ENCODE results near the gene CDHR5.
"Not testable (repeated sequence)": the region's sequence is repeated elsewhere in the genome, so short reads cannot be mapped to it uniquely, and the experiment has no call there.

CDHR5 gene

GRCh38 chr11:657691-658126, 33.0 kb upstream of the CDHR5 start:
- WGBS, 2 experiments = 88 to 90% methylated on average over 14 of the region's 14 CpGs
- Histone ChIP-seq H3K4me1 (ENCODE audit: control insufficient read depth, insufficient read depth, low read length) (no peaks in the 10 kb centered on the region), H3K27me3 (ENCODE audit: control insufficient read depth, insufficient read depth, low read length, poor library complexity, severe bottlenecking) (no peaks in the 10 kb centered on the region), H3K9me3 (ENCODE audit: control insufficient read depth, low read length) (no peaks in the 10 kb centered on the region), H3K4me3 (ENCODE audit: insufficient read depth, low read depth, low read length) (no peak overlapping the region), H3K27ac (ENCODE audit: insufficient read depth, low read depth, low read length, poor library complexity, severe bottlenecking) (no peak overlapping the region), H3K36me3 (ENCODE audit: control insufficient read depth, insufficient read depth, low read length) (peaks cover 4% of the 10 kb centered on the region)

- 93 to 94% methylated on average over 7 of the region's 7 CpGs for WGBS, 2 experiments
- H3K4me3 ChIP-seq (ENCODE audit: insufficient read depth, low read depth, low read length) = no peak overlapping the region
- no peak overlapping the region for H3K27ac ChIP-seq (ENCODE audit: insufficient read depth, low read depth, low read length, poor library complexity, severe bottlenecking)
- peaks cover 4% of the 10 kb centered on the region for H3K36me3 ChIP-seq (ENCODE audit: control insufficient read depth, insufficient read depth, low read length)
- H3K4me1 ChIP-seq (ENCODE audit: control insufficient read depth, insufficient read depth, low read length) = no peaks in the 10 kb centered on the region
- H3K27me3 ChIP-seq (ENCODE audit: control insufficient read depth, insufficient read depth, low read length, poor library complexity, severe bottlenecking) = no peaks in the 10 kb centered on the region
- H3K9me3 ChIP-seq (ENCODE audit: control insufficient read depth, low read length) = no peaks in the 10 kb centered on the region
Measured at GRCh38 chr11:656866-657265, 32.1 kb upstream of the CDHR5 start.

GRCh38 chr11:656426-656825, 31.7 kb upstream of the CDHR5 start:
- H3K27ac ChIP-seq (ENCODE audit: insufficient read depth, low read depth, low read length, poor library complexity, severe bottlenecking) = no peak overlapping the region
- WGBS, 2 experiments = 93 to 95% methylated on average over 14 of the region's 14 CpGs
- peaks cover 4% of the 10 kb centered on the region for H3K36me3 ChIP-seq (ENCODE audit: control insufficient read depth, insufficient read depth, low read length)
- H3K9me3 ChIP-seq (ENCODE audit: control insufficient read depth, low read length) = no peaks in the 10 kb centered on the region
- no peaks in the 10 kb centered on the region for H3K4me1 ChIP-seq (ENCODE audit: control insufficient read depth, insufficient read depth, low read length)
- no peaks in the 10 kb centered on the region for H3K27me3 ChIP-seq (ENCODE audit: control insufficient read depth, insufficient read depth, low read length, poor library complexity, severe bottlenecking)
- H3K4me3 ChIP-seq (ENCODE audit: insufficient read depth, low read depth, low read length) = no peak overlapping the region

GRCh38 chr11:655036-655726, 30.4 kb upstream of the CDHR5 start:
- no peak overlapping the region for H3K27ac ChIP-seq (ENCODE audit: insufficient read depth, low read depth, low read length, poor library complexity, severe bottlenecking)
- H3K36me3 ChIP-seq (ENCODE audit: control insufficient read depth, insufficient read depth, low read length) = peaks cover 7% of the 10 kb centered on the region
- H3K27me3 ChIP-seq (ENCODE audit: control insufficient read depth, insufficient read depth, low read length, poor library complexity, severe bottlenecking) = no peaks in the 10 kb centered on the region
- no peak overlapping the region for H3K4me3 ChIP-seq (ENCODE audit: insufficient read depth, low read depth, low read length)
- 95% methylated on average over 30 of the region's 30 CpGs for WGBS, 2 experiments
- H3K4me1 ChIP-seq (ENCODE audit: control insufficient read depth, insufficient read depth, low read length) = no peaks in the 10 kb centered on the region
- no peaks in the 10 kb centered on the region for H3K9me3 ChIP-seq (ENCODE audit: control insufficient read depth, low read length)

GRCh38 chr11:654444-654843, 29.7 kb upstream of the CDHR5 start:
- WGBS, 2 experiments = 90% methylated on average over 12 of the region's 12 CpGs
- not testable (repeated sequence) for H3K4me1 ChIP-seq (ENCODE audit: control insufficient read depth, insufficient read depth, low read length); H3K9me3 ChIP-seq (ENCODE audit: control insufficient read depth, low read length); H3K4me3 ChIP-seq (ENCODE audit: insufficient read depth, low read depth, low read length); H3K36me3 ChIP-seq (ENCODE audit: control insufficient read depth, insufficient read depth, low read length); H3K27ac ChIP-seq (ENCODE audit: insufficient read depth, low read depth, low read length, poor library complexity, severe bottlenecking); H3K27me3 ChIP-seq (ENCODE audit: control insufficient read depth, insufficient read depth, low read length, poor library complexity, severe bottlenecking)

- Histone ChIP-seq H3K4me1 (ENCODE audit: control insufficient read depth, insufficient read depth, low read length) (no peaks in the 10 kb centered on the region), H3K4me3 (ENCODE audit: insufficient read depth, low read depth, low read length) (no peak overlapping the region), H3K27ac (ENCODE audit: insufficient read depth, low read depth, low read length, poor library complexity, severe bottlenecking) (no peak overlapping the region), H3K36me3 (ENCODE audit: control insufficient read depth, insufficient read depth, low read length) (peaks cover 7% of the 10 kb centered on the region), H3K9me3 (ENCODE audit: control insufficient read depth, low read length) (no peaks in the 10 kb centered on the region), H3K27me3 (ENCODE audit: control insufficient read depth, insufficient read depth, low read length, poor library complexity, severe bottlenecking) (no peaks in the 10 kb centered on the region)
- WGBS, 2 experiments = 93 to 94% methylated on average over 15 of the region's 15 CpGs
Measured at GRCh38 chr11:653837-654236, 29.1 kb upstream of the CDHR5 start.

GRCh38 chr11:653136-653535, 28.4 kb upstream of the CDHR5 start:
- not testable (repeated sequence) for H3K36me3 ChIP-seq (ENCODE audit: control insufficient read depth, insufficient read depth, low read length); H3K9me3 ChIP-seq (ENCODE audit: control insufficient read depth, low read length); H3K27me3 ChIP-seq (ENCODE audit: control insufficient read depth, insufficient read depth, low read length, poor library complexity, severe bottlenecking); H3K4me1 ChIP-seq (ENCODE audit: control insufficient read depth, insufficient read depth, low read length); H3K4me3 ChIP-seq (ENCODE audit: insufficient read depth, low read depth, low read length); H3K27ac ChIP-seq (ENCODE audit: insufficient read depth, low read depth, low read length, poor library complexity, severe bottlenecking)
- 93 to 97% methylated on average over 14 of the region's 14 CpGs for WGBS, 2 experiments

- peaks cover 12% of the 10 kb centered on the region for H3K36me3 ChIP-seq (ENCODE audit: control insufficient read depth, insufficient read depth, low read length)
- WGBS, 2 experiments = 96 to 97% methylated on average over 10 of the region's 10 CpGs
Measured at GRCh38 chr11:650482-650881, 25.7 kb upstream of the CDHR5 start.

GRCh38 chr11:647672-648158, 23.0 kb upstream of the CDHR5 start:
- H3K36me3 ChIP-seq (ENCODE audit: control insufficient read depth, insufficient read depth, low read length) = peaks cover 13% of the 10 kb centered on the region
- H3K4me3 ChIP-seq (ENCODE audit: insufficient read depth, low read depth, low read length); H3K9me3 ChIP-seq (ENCODE audit: control insufficient read depth, low read length); H3K27me3 ChIP-seq (ENCODE audit: control insufficient read depth, insufficient read depth, low read length, poor library complexity, severe bottlenecking); H3K27ac ChIP-seq (ENCODE audit: insufficient read depth, low read depth, low read length, poor library complexity, severe bottlenecking); H3K4me1 ChIP-seq (ENCODE audit: control insufficient read depth, insufficient read depth, low read length): not testable (repeated sequence)
- 96 to 99% methylated on average over 9 to 11 of the region's 14 CpGs for WGBS, 2 experiments

More at GRCh38 chr11:650482-650881, 25.7 kb upstream of the CDHR5 start:
- Histone ChIP-seq H3K4me3 (ENCODE audit: insufficient read depth, low read depth, low read length) (no peak overlapping the region), H3K9me3 (ENCODE audit: control insufficient read depth, low read length) (no peaks in the 10 kb centered on the region), H3K4me1 (ENCODE audit: control insufficient read depth, insufficient read depth, low read length) (no peaks in the 10 kb centered on the region), H3K27me3 (ENCODE audit: control insufficient read depth, insufficient read depth, low read length, poor library complexity, severe bottlenecking) (no peaks in the 10 kb centered on the region), H3K27ac (ENCODE audit: insufficient read depth, low read depth, low read length, poor library complexity, severe bottlenecking) (no peak overlapping the region)

GRCh38 chr11:646214-646613, 21.5 kb upstream of the CDHR5 start:
- H3K9me3 ChIP-seq (ENCODE audit: control insufficient read depth, low read length) = no peaks in the 10 kb centered on the region
- H3K27ac ChIP-seq (ENCODE audit: insufficient read depth, low read depth, low read length, poor library complexity, severe bottlenecking) = no peak overlapping the region
- no peaks in the 10 kb centered on the region for H3K27me3 ChIP-seq (ENCODE audit: control insufficient read depth, insufficient read depth, low read length, poor library complexity, severe bottlenecking)
- WGBS, 2 experiments = 94 to 97% methylated on average over 10 to 13 of the region's 14 CpGs
- no peak overlapping the region for H3K4me3 ChIP-seq (ENCODE audit: insufficient read depth, low read depth, low read length)
- H3K36me3 ChIP-seq (ENCODE audit: control insufficient read depth, insufficient read depth, low read length) = peaks cover 13% of the 10 kb centered on the region
- H3K4me1 ChIP-seq (ENCODE audit: control insufficient read depth, insufficient read depth, low read length) = peaks cover under 1% of the 10 kb centered on the region
